ENCODE measurements around the gene RPL12.

The RPL12 gene

DNA sequence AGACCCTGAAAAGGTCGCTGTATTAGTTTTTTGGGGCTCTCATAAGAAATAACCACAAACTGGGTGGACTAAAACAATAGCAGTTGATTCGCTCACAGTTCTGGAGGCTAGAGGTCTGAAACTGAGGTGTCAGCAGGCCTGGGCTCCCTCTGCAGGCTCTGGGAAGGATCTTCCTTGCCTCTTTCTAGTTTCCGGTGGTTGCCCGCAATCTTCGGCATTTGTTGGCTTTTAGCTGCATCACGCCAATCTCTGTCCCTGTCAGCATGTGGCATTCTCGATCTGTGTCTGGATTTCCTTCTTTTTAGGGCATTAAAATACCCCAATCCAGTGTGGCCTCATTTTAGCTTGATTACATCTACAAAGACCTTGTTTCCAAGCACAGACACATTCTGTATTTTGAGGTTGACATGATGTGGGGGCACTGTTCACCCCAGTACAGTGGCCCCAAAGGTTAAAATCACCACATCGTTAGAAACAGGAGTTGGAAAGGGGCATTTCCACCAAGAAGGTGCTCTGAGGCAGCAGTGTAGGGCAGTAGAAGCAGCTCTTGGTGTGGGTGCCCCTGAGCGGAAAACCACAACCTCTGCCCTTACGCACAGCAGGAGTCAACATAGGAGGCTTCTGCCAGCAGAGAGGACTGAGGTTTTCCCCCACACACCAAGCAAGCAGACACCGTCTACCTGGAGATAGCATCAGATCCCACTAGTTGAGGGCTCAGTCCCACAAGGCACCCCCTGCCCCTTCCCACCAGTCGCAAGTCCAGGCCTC lies 13.5 kb downstream of the RPL12 start:
- no peak for DNase-seq

DNA sequence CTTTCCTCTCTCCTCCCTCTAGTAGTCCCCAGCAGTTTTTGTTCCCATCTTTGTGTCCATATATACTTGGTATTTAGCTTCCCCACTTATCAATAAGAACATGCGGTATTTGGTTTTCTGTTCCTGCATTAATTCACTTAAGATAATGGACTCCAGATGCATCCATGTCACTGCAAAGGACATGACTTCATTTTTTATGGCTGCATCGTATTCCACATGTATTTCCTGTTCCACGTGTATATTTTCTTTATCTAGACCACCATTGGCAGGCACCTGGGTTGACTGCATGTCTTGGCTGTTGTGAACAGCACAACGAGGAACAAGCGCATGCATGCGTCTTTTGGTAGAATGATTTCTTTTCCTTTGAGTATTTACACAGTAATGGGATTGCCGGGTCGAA lies 20.8 kb downstream of the RPL12 start:
- no peak for DNase-seq

DNA sequence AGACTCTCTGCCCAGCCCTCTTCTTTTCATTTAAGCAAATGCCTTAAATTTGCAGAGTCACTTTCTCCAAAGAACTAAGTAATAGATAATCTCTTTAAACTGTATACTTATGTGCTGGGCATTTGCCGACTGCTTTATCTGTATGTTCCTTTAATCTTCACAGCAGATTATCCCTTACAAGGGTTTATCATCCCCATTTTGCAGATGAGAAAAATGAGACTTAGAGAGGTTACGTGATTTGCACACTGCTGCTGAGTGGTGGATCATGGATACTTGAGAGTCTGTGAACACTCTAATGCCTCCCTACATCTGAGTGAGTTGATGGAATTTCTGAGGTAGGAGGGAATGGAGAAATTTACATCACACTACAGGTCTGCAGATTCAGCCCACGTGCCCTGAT lies 22.9 kb downstream of the RPL12 start:
- no peak for DNase-seq

DNA sequence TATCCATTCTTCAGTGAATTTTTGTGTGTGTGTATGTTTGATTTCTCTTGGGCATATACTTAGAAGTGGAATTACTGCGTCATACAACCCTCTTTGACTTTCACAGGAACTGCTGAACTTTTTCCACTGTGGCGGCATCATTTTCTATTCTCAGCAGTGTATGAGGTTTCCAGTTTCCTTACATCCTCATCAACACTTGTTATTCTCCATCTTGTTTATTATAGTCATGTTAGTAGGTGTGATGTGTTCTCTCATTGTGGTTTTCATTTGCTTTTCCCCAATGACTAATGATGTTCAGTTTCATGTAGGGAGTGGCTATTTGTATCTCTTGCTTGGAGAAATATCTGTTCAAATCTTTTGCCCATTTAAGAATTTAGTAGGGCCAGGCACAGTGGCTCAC lies 24.4 kb downstream of the RPL12 start:
- DNase-seq, result no peak

DNA sequence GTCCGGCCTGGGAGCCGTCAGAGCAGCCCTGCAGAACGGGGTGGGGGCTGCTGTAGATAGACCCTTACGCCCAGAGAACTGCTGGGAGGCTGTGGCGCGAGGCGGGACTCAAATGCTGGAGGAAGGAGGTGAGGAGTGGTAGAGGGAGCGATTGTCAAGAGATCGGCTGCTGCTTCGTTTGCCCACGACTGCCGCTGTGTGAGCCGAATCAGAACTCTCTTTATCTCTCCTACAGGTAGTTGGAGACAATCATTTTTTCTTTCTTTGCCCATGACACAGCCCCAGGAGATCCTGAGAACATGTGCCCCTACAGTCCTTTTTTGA lies 26.6 kb downstream of the RPL12 start:
- DNase-seq, result no peak

DNA sequence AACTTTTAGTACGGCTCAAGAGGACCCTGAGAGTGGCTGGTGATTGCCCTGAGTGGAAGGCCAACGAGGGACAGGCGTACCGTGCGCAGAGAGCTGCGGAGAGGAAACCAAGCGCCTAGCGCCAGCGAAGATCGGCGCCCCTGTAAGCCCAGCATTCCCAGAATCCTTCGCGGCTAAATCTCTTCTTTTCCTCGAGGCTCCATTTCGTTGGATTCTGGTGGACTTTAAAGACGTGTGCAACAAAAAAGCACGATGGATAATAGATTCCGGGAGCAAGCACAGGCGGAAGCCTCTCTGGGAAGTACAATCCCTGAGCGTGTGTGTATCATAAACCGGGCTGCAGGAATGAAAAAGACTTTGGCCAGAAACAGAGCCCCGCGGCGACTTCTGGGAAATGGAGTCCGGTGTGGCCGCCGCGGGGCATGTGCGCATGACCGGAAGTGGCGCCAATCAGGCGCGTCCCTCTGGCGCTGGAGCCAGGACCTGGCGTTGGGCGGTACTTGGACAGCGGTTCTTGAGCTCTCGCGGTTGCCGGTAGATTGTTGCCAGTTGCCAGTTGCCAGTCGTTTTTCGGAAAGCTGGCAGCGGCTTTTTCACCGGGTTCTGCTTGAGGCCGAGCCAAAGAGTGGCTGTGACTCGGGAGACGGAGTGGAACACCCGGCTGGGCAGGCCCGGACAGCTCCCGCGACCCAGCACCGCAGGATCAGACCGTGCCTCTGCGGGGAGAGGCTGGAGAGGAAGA lies 27.1 kb downstream of the RPL12 start, which contains the start of gene ZNF79:
TSS of gene ZNF79 (plus strand) at position 449 of the 742 bp plus-strand sequence. CDS start 406 bp downstream, outside the sequence.
- DNase-seq, result peak; percentile 97

DNA sequence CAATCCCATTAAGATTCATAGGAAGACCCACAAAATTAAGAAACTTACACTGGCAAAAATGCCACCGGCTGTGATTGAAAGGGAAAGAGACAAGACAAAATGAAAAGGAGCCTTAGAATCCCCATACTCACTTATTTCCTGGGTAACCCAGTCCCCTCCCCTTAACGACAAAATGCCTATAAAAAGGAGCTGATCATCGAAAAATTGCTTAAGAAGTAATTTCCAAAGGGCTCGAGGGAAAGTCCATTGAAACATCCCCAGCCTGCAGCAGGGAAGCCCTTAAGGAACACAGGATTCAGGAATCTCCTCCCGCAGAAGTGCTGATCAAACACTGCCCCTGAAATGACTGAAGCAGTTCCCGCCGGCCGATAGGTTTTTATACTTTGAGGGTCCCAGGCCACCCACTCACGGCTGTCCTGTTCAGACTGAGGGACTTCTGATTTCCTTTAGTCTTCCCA lies 27.7 kb downstream of the RPL12 start:
- DNase-seq, result no peak

DNA sequence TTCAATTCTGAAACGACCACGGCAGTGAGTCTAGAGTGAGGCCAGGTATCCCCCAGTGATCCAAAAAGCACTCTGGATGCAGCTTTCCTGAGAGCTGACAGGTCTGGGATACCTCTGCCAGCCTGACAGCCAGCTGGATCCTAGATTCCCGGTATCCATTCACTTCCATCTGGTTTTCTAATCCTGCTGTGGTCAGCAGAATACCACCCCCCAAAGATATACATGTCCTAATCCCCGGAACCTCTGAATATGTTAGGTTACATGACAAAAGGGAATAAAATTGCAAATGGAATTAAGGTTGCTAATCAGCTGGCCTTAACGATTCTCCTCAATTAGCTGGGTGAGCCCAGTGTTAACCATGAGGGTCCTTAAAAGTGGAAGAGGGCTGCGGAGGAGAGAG lies 28.4 kb downstream of the RPL12 start:
- DNase-seq, result no peak

DNA sequence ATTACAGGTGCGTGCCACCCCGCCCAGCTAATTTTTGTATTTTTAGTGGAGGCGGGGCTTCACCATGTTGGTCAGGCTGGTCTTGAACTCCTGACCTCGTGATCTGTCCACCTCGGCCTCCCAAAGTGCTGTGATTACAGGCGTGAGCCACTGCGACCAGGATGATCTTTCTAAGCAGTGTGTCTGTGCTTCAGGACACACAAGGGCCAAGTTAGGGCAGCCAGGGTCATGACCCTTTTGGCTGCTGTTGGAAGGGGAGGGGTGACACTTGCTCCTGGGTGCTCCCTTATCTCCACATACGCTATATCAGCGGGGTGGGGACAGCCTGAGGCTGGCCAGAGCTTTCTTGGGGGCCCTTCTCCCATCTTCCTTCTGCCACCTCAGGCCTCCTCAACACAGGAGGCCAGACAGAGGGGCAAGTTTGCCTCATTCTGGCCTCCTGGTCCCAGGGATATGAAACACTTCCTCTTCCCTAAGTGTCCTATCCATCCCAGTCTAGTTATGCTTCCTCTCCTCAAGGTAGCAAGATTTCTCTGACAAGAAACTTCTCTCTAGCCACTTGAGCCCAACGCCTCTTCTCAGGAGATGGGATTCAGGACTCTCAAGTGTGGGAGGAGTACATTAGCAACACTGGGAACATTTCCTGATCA lies 28.9 kb downstream of the RPL12 start:
- DNase-seq, result no peak

DNA sequence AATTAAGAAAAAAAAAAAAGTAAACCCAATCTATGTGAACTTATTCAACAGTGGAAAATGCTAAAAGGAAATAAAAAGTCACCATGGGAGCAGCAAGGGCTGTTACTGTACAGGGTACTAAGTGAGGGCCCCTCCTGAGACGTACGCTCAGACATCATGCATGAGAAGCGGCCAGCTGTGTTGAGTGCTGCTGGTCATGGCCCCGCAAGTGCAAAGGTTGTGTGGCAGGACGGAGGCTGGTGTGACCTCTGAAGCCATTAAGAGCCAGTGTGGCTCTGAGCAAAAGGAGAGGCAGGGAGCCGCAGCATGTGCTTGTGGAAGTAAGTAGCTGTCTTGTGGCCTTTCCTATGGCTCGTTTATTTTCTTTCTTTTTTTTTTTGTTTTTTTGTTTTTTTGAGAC lies 30.1 kb downstream of the RPL12 start:
- no peak for DNase-seq

DNA sequence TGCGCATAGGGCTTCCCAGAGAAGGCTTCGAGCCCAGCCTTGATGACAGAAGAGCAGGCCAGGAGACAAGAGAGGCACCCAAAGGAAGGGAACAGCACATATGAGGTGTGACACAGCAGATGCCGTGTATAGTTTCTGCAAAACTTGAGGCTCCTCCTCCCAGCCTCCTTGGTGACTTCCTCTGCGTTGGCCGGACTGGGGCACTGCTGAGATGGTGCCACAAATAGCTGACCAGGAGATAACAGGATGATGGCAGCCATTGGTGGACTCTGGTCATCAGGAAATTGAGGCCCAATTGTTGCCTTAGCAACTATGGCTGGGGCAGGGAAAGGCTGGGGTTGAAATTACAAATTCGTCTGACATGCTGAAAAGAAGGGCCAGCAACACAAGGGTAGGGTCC lies 31.9 kb downstream of the RPL12 start:
- no peak for DNase-seq

DNA sequence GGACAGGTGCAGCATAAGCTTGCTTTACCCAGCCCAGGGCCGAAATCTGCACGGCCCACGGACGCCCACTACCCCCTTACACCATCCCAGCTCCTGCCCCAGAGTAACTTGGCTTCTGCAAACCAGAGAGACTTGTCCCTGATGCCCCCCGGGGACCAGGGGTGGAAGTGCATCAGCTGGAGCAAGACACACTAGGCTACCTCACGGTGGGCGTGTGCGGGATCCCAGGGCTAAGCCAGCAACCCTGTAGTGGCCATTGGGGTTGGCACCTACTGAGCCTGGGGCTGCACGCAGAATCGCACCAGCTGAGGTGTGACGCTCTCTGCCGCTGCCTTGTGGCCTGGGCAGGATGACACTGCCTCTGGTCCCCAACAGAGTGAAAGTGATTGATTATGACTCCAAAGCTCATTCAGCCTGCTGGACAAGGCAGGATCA lies 33.2 kb downstream of the RPL12 start:
- no peak for DNase-seq

DNA sequence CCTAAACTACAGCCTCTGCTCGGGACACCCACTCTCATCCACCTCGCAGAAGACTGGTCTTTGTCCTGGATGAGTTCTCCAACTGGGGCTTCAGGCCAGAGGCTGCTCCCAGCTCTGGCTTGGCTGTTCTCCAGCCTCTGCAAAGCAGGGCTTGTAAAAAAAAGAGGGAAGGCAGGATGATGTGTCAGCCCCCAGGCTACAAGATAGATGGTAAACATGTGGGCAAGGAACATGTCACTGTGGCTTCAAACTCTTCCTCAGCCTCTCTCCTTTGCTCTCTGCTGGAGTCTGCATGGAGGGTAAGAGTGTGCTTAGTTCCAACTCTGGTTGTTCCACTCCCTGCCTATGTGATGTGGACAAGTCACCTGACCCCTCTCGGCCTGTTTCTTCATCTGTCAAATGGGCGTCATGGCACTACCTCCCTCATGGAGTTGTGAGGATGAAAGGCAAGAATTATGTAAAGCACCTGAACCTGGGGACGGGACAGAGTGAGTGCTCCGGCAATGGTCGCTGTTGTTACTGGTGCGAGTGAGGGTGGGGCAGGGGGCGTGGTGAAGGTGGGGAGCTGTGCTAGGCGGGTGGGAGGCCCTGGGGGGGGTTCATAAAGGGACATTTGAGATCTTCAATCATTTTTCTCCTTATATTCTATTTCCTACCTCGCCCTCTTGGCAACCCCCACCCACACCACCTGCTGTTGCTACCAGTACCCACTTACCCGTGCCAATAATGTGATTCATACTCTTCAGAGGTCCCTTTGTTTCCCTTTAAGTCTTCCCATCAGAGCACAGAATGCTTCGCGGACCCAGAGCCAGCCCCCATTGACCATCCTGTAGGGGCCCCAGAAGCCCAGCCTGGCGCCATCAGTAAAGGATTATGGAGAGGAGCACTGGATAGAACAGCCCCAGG lies 33.8 kb downstream of the RPL12 start:
- no peak for DNase-seq

DNA sequence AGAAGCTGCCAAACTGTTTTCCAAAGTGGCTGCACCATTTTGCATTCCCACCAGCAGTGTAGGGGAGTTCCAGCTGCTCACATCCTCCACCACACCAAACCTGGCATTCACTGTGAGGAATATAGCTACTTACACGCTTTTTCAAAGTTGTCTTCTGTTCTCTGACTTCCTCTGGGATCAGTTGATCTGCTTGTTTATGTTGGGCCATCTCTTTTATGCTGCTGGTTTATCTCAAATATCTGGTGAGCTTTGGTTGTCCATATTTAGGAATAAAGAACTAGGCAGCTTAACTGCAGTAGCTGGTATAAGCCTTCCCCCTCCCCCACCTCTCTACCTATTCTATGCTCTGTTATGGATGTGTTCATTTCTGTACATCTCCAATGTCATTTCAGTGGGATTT lies 35.5 kb downstream of the RPL12 start:
- no peak for DNase-seq

DNA sequence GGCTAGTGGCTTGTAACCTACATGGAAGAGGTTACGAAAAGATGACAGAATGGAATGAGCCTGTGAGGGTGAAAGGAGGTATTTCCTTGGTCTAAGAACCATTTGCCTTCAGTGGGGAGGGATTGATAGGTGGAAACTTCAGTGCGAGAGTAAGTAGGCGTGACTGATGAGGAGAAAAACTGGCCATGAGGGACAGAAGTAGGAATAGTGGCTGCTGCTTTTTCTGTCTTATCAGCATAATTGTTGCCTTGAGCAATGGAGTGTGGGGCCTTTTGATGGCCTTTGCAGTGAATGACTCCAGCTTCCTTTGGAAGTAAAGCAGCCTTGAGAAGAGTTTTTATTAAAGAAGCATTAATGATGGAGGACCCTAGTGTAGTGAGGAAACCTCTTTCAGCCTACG lies 36.1 kb downstream of the RPL12 start:
- DNase-seq, result no peak

DNA sequence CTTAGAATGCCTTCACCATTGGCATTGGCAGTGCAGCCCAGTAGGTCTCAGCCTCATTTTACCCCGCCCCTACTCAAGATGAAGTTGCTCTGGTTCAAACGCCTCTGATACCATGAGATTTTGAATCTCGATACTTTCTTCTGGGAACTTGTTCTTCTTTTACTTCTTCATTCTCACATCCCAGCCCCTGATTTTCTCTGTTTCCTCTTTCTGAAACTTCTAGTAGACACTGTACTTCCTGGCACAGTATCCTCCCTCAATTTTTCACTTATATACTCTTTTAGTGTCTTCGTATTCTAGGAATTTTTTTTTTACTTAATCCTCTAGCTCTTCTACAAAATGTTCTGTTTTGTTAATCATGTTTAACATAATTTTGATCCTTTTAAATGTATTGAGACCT lies 40.1 kb downstream of the RPL12 start:
- DNase-seq, result no peak

DNA sequence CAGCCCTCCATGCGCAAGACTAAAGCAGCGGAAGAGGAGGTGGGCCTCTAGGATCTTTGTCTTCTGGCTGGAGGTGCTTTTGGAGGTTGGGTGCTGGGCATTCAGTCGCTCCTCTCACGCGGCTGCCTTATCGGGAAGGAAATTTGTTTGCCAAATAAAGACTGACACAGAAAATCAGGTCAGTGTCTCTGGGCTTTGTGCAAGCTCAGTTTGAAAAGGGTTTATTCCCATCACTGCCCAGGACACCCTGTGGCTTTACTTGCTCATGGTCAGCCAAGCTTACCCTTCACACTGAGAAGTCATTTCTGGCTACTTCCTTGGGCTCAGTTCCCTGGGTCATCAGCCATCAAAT lies 43.7 kb downstream of the RPL12 start:
- no peak for DNase-seq

DNA sequence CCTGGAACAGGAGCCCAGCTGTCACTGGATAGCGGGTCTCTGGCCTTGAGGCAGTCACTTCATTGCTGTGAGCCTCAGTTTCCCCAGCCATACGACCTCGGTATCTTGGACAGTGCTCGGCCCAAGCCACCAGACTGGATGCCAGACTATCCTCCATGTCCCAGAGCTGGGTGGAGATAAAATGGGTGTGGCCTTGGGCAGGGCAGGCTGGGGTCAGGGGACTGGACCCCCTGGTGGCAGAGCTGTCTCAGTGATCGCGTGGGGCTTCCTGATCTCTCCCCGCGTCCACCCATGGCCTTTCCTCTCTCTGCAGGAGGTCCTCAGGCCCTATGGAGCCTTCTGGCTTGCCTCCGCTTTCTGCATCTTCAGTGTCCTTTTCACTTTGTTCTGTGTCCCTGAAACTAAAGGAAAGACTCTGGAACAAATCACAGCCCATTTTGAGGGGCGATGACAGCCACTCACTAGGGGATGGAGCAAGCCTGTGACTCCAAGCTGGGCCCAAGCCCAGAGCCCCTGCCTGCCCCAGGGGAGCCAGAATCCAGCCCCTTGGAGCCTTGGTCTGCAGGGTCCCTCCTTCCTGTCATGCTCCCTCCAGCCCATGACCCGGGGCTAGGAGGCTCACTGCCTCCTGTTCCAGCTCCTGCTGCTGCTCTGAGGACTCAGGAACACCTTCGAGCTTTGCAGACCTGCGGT lies 44.3 kb downstream of the RPL12 start:
- no peak for DNase-seq

DNA sequence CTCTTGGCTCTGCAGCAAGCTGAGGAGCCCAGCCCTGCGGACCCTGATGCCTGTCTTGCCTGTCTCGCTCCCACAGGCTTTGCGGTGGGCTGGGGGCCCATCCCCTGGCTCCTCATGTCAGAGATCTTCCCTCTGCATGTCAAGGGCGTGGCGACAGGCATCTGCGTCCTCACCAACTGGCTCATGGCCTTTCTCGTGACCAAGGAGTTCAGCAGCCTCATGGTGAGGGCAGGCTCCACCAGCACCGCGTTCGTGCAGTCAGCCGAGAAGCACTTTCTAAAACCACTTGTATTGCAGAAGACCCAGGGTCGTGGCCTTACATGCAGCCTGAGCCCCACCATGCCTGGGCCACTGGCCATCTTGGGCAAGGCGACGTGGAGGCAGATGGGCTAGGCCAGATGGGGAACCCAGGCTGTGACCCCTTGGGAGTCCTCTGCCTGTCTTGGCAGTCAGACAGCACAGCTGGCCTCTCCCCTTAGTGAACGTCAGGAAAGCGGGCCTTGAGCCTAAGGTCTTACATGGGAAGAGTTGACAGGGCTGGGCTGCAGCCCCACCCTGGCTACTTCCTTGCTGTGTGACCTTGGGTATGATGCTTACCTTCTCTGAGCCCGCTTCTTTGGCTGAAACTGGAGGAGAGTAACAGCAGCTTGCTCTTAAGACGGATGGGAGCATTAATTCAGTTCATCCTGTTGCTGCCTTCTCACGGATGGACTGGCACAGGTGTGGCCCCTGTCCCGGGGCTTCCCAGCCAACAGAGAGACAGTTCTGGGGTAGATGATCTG lies 45.7 kb downstream of the RPL12 start:
- no peak for DNase-seq

DNA sequence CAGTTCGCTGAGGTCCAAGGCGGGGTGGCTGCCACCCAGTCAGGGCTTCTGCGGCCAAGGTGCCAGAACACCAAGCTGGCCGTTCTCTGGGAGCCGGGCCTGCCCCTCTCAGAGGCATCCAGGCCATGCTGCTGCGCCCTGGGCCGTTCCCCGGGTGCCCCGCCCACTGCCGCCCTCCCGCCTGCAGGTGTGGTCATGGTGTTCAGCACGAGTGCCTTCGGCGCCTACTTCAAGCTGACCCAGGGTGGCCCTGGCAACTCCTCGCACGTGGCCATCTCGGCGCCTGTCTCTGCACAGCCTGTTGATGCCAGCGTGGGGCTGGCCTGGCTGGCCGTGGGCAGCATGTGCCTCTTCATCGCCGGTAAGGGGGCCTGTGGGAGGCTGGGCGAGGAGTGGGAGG lies 46.6 kb downstream of the RPL12 start:
- no peak for DNase-seq

DNA sequence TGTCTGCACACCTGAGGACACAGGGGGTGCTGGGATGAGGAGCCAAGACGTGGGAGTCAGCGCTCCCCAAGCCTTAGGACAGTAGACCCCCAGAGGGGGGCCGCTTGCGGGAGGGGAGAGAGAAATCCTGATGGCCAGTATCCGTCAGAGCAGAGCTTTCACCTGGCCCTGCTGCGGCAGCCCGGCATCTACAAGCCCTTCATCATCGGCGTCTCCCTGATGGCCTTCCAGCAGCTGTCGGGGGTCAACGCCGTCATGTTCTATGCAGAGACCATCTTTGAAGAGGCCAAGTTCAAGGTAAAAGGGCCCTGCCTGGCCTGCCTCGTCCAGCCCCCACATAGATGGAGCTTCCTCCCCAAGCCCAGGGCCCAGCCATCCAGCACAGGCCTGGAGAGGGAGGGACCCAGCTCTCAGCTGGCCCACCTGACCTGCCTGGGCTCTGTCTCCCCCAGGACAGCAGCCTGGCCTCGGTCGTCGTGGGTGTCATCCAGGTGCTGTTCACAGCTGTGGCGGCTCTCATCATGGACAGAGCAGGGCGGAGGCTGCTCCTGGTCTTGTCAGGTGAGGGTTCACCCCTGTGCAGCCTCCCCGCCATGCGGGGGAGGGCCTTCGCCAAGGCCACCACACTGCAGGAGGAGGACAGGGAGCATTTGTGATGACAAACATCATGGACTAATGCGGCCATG lies 47.6 kb downstream of the RPL12 start:
- no peak for DNase-seq

Data from activated CD8-positive, alpha-beta memory T cell treated with anti-CD3 and anti-CD28 coated beads, Interleukin-2, amount 50 U/mL, for 48 hours (primary cell).